Naive B cell (primary cell): ENCODE results near the gene OS9. TPM values are rescaled to one million over a fixed set of nuclear protein-coding genes. Genes with fewer than 3 reads are reported as not detected.
"Not testable (repeated sequence)": the region's sequence is repeated elsewhere in the genome, so short reads cannot be mapped to it uniquely, and the experiment has no call there.

Source experiments
- ATAC-seq, 2 donors: fragments of 150-1000 bp; cut with Tn5 transposase; 2 replicates each; pipeline ENCODE4 v1.10.0; 2021; ENCODE audit warnings: low read depth in 2 of 2, mild to moderate bottlenecking in 2 of 2, moderate library complexity in 2 of 2
- DNase-seq: peaks from one replicate; pipeline ENCODE4 v3.0.0; 2022
- H3K27ac Mint-ChIP-seq, 6 donors: one replicate each; pipeline ENCODE4 v1.8.0; 2020 to 2022; ENCODE audit warnings: mild to moderate bottlenecking in 6 of 6, mixed read lengths in 6 of 6, moderate library complexity in 5 of 6, inconsistent platforms in 2 of 6
- H3K27me3 Mint-ChIP-seq, 3 donors: one replicate each; pipeline ENCODE4 v1.8.0; 2021 to 2022; ENCODE audit warnings: mixed read lengths in 3 of 3, mild to moderate bottlenecking in 1 of 3
- H3K36me3 Mint-ChIP-seq, 2 donors: one replicate each; pipeline ENCODE4 v1.8.0; 2020 to 2022; ENCODE audit warnings: mixed read lengths in 2 of 2, inconsistent platforms in 1 of 2, mild to moderate bottlenecking in 1 of 2
- H3K4me1 Mint-ChIP-seq, 3 donors: one replicate each; pipeline ENCODE4 v1.8.0; 2020 to 2022; ENCODE audit warnings: mixed read lengths in 3 of 3, inconsistent platforms in 1 of 3, mild to moderate bottlenecking in 1 of 3, moderate library complexity in 1 of 3
- H3K4me3 Mint-ChIP-seq, 8 donors: one replicate each; pipeline ENCODE4 v1.8.0; 2020 to 2022; ENCODE audit warnings: mild to moderate bottlenecking in 8 of 8, mixed read lengths in 8 of 8, moderate library complexity in 8 of 8, inconsistent platforms in 2 of 8
- H3K9me3 Mint-ChIP-seq, 7 donors: one replicate each; pipeline ENCODE4 v1.8.0; 2020 to 2022; ENCODE audit warnings: mixed read lengths in 7 of 7, mild to moderate bottlenecking in 5 of 7, inconsistent platforms in 2 of 7, moderate library complexity in 1 of 7
- polyA plus RNA-seq, 6 donors: library from polyadenylated mRNA; unstranded; fragments of 300-500 nt; fragmentation: Illumina TruSeq; gene quantifications; one replicate each; pipeline ENCODE4 v1.2.3, GENCODE V29; 2021; ENCODE audit warnings: low read depth in 6 of 6

The OS9 gene
- polyA plus RNA-seq, 6 donors from 2014 or later, result 72.0 to 87.9 (median 77.1) TPM

GRCh38 chr12:57707250-57707649 lies 13.3 kb downstream of the OS9 start:
- H3K9me3 Mint-ChIP-seq, result peaks cover 0 to 17% (median 7%) of the 10 kb centered on the region in 7 donors
- H3K27ac Mint-ChIP-seq, result peak overlapping the region in 1 of 6 donors; percentile 53
- DNase-seq (no peak), ATAC-seq (no peak)
- H3K27me3 Mint-ChIP-seq, result no peaks in the 10 kb centered on the region
- peaks cover 4 to 25% (median 8%) of the 10 kb centered on the region in 3 donors for H3K4me1 Mint-ChIP-seq
- H3K4me3 Mint-ChIP-seq, result no peak overlapping the region
- peaks cover 16 to 34% of the 10 kb centered on the region in 2 donors for H3K36me3 Mint-ChIP-seq

GRCh38 chr12:57708296-57708695 lies 14.4 kb downstream of the OS9 start:
- H3K4me3 Mint-ChIP-seq, result no peak overlapping the region
- peaks cover 10 to 28% of the 10 kb centered on the region in 2 donors for H3K36me3 Mint-ChIP-seq
- no peak for DNase-seq
- H3K4me1 Mint-ChIP-seq, result peaks cover 0 to 17% (median 8%) of the 10 kb centered on the region in 3 donors
- no peaks in the 10 kb centered on the region for H3K27me3 Mint-ChIP-seq
- H3K9me3 Mint-ChIP-seq, result peaks cover 0 to 10% (median 4%) of the 10 kb centered on the region in 7 donors
- no peak overlapping the region for H3K27ac Mint-ChIP-seq
- ATAC-seq, result no peak

- no peaks in the 10 kb centered on the region for H3K27me3 Mint-ChIP-seq
- H3K36me3 Mint-ChIP-seq, result peaks cover 16% of the 10 kb centered on the region in 2 donors
- peaks cover 11 to 31% (median 15%) of the 10 kb centered on the region in 3 donors for H3K4me1 Mint-ChIP-seq
- no peaks in the 10 kb centered on the region for H3K9me3 Mint-ChIP-seq
- no peak for DNase-seq
- ATAC-seq, result no peak
- no peak overlapping the region for H3K4me3 Mint-ChIP-seq
- H3K27ac Mint-ChIP-seq, result peak overlapping the region in 1 of 6 donors; percentile 21
These were observed 18.8 kb downstream of the OS9 start for GRCh38 chr12:57712701-57713100.

- no peak for DNase-seq
- no peaks in the 10 kb centered on the region for H3K9me3 Mint-ChIP-seq
- ATAC-seq, result no peak
- no peak overlapping the region for H3K27ac Mint-ChIP-seq
- peaks cover 20 to 21% of the 10 kb centered on the region in 2 donors for H3K36me3 Mint-ChIP-seq
- no peaks in the 10 kb centered on the region for H3K27me3 Mint-ChIP-seq
- peaks cover 11 to 31% (median 15%) of the 10 kb centered on the region in 3 donors for H3K4me1 Mint-ChIP-seq
- H3K4me3 Mint-ChIP-seq, result peak overlapping the region in 1 of 8 donors; percentile 22
These were observed 19.3 kb downstream of the OS9 start for GRCh38 chr12:57713209-57713608.

- Mint-ChIP-seq H3K36me3 (peaks cover 30 to 38% of the 10 kb centered on the region in 2 donors), H3K4me3 (peak overlapping the region in 3 of 8 donors; percentile 20 to 54 (median 26))
- ATAC-seq, result peak; percentile 94 to 97
These were observed 21.3 kb downstream of the OS9 start for GRCh38 chr12:57715036-57715748.

GRCh38 chr12:57715786-57716185 lies 21.9 kb downstream of the OS9 start:
- Mint-ChIP-seq H3K4me1 (peaks cover 11 to 21% (median 17%) of the 10 kb centered on the region in 3 donors), H3K9me3 (no peaks in the 10 kb centered on the region), H3K27me3 (no peaks in the 10 kb centered on the region), H3K27ac (peak overlapping the region in 4 of 6 donors; percentile 35 to 71 (median 56)), H3K36me3 (peaks cover 28 to 41% of the 10 kb centered on the region in 2 donors), H3K4me3 (peak overlapping the region in 5 of 8 donors; percentile 11 to 65 (median 26))
- DNase-seq, result no peak
- no peak for ATAC-seq

More at GRCh38 chr12:57715036-57715748, 21.3 kb downstream of the OS9 start:
- not testable (repeated sequence) for H3K9me3 Mint-ChIP-seq, H3K27me3 Mint-ChIP-seq
- H3K4me1 Mint-ChIP-seq, result peaks cover 11 to 27% (median 20%) of the 10 kb centered on the region in 3 donors
- DNase-seq, result peak; percentile 57
- peak overlapping the region in 4 of 6 donors; percentile 35 to 71 (median 56) for H3K27ac Mint-ChIP-seq

- H3K4me1 Mint-ChIP-seq, result peaks cover 11 to 21% (median 13%) of the 10 kb centered on the region in 3 donors
- no peak overlapping the region for H3K27ac Mint-ChIP-seq
- peaks cover 28 to 38% of the 10 kb centered on the region in 2 donors for H3K36me3 Mint-ChIP-seq
- DNase-seq (no peak), ATAC-seq (no peak)
- no peaks in the 10 kb centered on the region for H3K9me3 Mint-ChIP-seq
- no peak overlapping the region for H3K4me3 Mint-ChIP-seq
- no peaks in the 10 kb centered on the region for H3K27me3 Mint-ChIP-seq
These were observed 22.4 kb downstream of the OS9 start for GRCh38 chr12:57716305-57716704.

- no peak for ATAC-seq
- H3K27me3 Mint-ChIP-seq, result no peaks in the 10 kb centered on the region
- H3K36me3 Mint-ChIP-seq, result peaks cover 22 to 46% of the 10 kb centered on the region in 2 donors
These were observed 23.2 kb downstream of the OS9 start for GRCh38 chr12:57717131-57717530.

GRCh38 chr12:57717846-57718640 lies 24.1 kb downstream of the OS9 start:
- H3K4me1 Mint-ChIP-seq, result peaks cover 13 to 22% (median 15%) of the 10 kb centered on the region in 3 donors
- no peak for DNase-seq
- H3K9me3 Mint-ChIP-seq, result no peaks in the 10 kb centered on the region
- no peak for ATAC-seq
- peaks cover 17 to 46% of the 10 kb centered on the region in 2 donors for H3K36me3 Mint-ChIP-seq
- H3K4me3 Mint-ChIP-seq, result peak overlapping the region in 1 of 8 donors; percentile 15
- no peak overlapping the region for H3K27ac Mint-ChIP-seq
- no peaks in the 10 kb centered on the region for H3K27me3 Mint-ChIP-seq

More at GRCh38 chr12:57717131-57717530, 23.2 kb downstream of the OS9 start:
- Mint-ChIP-seq H3K4me3 (no peak overlapping the region), H3K4me1 (peaks cover 11 to 21% (median 13%) of the 10 kb centered on the region in 3 donors), H3K27ac (no peak overlapping the region), H3K9me3 (no peaks in the 10 kb centered on the region)
- no peak for DNase-seq

- no peaks in the 10 kb centered on the region for H3K27me3 Mint-ChIP-seq
- peaks cover 17 to 46% of the 10 kb centered on the region in 2 donors for H3K36me3 Mint-ChIP-seq
- H3K4me3 Mint-ChIP-seq, result no peak overlapping the region
- H3K4me1 Mint-ChIP-seq, result peaks cover 13 to 20% (median 15%) of the 10 kb centered on the region in 3 donors
- H3K27ac Mint-ChIP-seq, result no peak overlapping the region
- H3K9me3 Mint-ChIP-seq, result no peaks in the 10 kb centered on the region
- ATAC-seq, result no peak
- DNase-seq, result no peak
These were observed 25.0 kb downstream of the OS9 start for GRCh38 chr12:57718641-57719528.

- DNase-seq (no peak), ATAC-seq (no peak)
- Mint-ChIP-seq H3K27ac (peak overlapping the region in 1 of 6 donors; percentile 88), H3K4me1 (peaks cover 19 to 31% (median 23%) of the 10 kb centered on the region in 3 donors), H3K27me3 (no peaks in the 10 kb centered on the region), H3K4me3 (no peak overlapping the region), H3K9me3 (no peaks in the 10 kb centered on the region), H3K36me3 (peaks cover 17 to 46% of the 10 kb centered on the region in 2 donors)
These were observed 26.1 kb downstream of the OS9 start for GRCh38 chr12:57719777-57720605.
